Peyer's patch (tissue), 4 donors: ENCODE results near the gene SHANK2.

Experiments used
- POLR2A ChIP-seq, 2 donors: fragments of 450-650 bp; IDR thresholded peaks; one replicate each; pipeline ENCODE4 v1.5.1; 2017; ENCODE audit warnings: antibody characterized with exemption in 2 of 2, mild to moderate bottlenecking in 2 of 2, moderate library complexity in 2 of 2
- TF ChIP-seq, protein P1 (sequence below), 6 experiments: fragments of 450-650 bp in 4 of 6; fragments of 200-600 bp in 2 of 6; sonication (generic) in 1 of 6; IDR thresholded peaks; one replicate each; pipeline ENCODE4 v1.5.1; 2017 to 2019; ENCODE audit warnings: antibody characterized with exemption in 6 of 6, mild to moderate bottlenecking in 3 of 6, moderate library complexity in 1 of 6

DNA sequence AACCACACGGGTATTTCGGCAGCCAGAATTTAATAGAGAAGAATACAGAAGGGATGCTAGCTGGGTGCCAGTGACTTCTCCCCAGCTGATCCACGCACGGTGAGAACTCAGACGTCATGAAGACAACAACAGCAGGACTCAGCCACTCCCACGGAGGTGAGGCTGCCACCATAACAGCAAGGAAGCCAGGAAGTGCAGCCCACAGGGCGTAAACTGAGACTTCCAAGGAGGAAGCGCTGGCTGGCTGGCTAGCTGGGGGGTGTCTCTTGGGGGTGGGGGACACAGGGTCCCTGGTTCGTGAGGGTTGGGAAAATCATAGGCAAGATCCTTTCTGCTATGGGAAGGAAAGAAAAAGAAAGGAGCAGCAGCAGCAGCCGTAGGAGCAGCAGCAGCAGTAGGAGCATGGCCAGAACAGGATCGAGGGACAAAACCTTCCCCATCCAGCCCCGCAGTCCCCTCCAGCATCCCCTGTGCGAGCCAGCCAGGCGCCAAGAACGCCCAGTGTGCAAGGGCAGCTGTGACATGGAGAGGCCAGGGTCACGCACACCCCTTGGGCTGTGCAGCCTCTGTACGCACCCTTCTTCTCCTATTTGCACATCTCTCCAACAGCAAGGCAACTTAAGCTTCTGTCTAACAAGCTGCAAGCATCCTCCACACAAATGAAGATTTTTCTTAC, 49.6 kb upstream of the SHANK2 start:
- TF ChIP-seq, protein P1, sequence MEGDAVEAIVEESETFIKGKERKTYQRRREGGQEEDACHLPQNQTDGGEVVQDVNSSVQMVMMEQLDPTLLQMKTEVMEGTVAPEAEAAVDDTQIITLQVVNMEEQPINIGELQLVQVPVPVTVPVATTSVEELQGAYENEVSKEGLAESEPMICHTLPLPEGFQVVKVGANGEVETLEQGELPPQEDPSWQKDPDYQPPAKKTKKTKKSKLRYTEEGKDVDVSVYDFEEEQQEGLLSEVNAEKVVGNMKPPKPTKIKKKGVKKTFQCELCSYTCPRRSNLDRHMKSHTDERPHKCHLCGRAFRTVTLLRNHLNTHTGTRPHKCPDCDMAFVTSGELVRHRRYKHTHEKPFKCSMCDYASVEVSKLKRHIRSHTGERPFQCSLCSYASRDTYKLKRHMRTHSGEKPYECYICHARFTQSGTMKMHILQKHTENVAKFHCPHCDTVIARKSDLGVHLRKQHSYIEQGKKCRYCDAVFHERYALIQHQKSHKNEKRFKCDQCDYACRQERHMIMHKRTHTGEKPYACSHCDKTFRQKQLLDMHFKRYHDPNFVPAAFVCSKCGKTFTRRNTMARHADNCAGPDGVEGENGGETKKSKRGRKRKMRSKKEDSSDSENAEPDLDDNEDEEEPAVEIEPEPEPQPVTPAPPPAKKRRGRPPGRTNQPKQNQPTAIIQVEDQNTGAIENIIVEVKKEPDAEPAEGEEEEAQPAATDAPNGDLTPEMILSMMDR (IDR thresholded peaks at IDR 0.05) = no peak
- no peak for TF ChIP-seq POLR2A (IDR thresholded peaks at IDR 0.05)
